ENCODE results near the gene ETV4.

- TF ChIP-seq CTCF (IDR thresholded peaks at IDR 0.05) = no peak
- no peak for TF ChIP-seq POLR2A (IDR thresholded peaks at IDR 0.05)
Observed at GRCh38 chr17:43530288-43531081, 15.7 kb downstream of the ETV4 start.

All from testis (tissue), 2 donors.